ENCODE results near the gene LIN9. TPM values are rescaled to one million over a fixed set of nuclear protein-coding genes. Genes with fewer than 3 reads are reported as not detected.

Gene LIN9
- total and polyA plus RNA-seq, 2 of the 8 experiments (the other 6 are each of a cell fraction or from before 2014, with no cell fraction given): 5.6 to 12.6 TPM

DNA sequence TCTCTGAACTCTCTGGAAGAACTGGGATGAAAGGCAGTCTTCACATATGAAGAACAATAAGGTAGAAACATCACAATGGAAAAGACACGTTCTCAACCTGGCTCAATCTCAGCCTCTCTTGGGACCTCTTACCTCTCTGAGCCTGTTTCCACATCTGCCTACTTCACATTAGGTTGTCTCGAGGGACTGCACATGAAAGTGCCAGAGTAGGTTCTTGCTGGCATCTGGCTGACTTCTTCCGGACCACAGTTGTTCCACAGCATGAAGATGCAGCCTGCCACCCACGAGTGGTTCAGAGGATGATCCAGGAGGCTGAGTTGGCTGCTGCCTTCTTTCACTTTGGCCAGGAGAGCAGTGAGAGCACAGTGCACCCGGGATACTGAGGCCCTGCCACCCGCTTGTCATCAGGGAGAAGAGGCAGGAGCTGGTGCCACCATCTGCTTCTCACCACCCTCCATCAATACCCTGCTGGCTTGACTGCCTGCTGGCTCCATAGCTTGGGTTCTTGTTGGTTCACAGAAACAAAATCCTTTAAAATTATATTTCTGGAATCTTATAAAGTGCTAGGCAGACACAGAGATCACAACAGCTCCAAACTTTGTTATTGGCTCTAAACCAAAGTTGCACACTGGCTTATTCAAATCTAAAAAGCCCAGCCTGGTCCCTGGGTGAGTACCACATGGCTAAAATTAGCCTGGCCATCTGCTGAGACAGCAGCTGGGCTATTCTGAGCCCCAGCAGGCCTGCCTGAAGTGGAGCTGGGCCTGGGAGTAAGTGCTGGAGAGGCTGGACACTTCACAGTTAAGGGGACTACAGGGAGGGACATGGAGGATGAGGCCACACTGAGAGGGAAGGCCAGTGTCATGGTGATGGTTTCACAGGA lies 46.9 kb upstream of the LIN9 start:
- WGBS, 2 experiments (ENCODE audit: extremely low coverage in 1 of 2, insufficient coverage in 1 of 2, insufficient read length in 1 of 2, insufficient replicate concordance in 2 of 2, low coverage in 1 of 2, low lambda C conversion rate in 2 of 2, missing lambda C conversion rate in 1 of 2): 92% methylated on average over 6 of the region's 6 CpGs; no CpG with 5 or more reads in 1 of the 2 experiments
- peaks cover 4 to 46% (median 23%) of the 10 kb centered on the region in 4 experiments; a peak in 7 of 8 replicates for H3K36me3 ChIP-seq (ENCODE audit: control insufficient read depth in 2 of 4, insufficient read depth in 4 of 4, low read length in 3 of 4)
- no peaks in the 10 kb centered on the region for H3K4me1 ChIP-seq (replicated peaks in 1 of 4; ENCODE audit: control insufficient read depth in 3 of 4, insufficient read depth in 4 of 4, low read length in 3 of 4)
- H4K5ac ChIP-seq (ENCODE audit: insufficient read length, low read depth, low read length): no peak overlapping the region
- H3K23ac ChIP-seq (ENCODE audit: insufficient read length): no peak overlapping the region
- no peaks in the 10 kb centered on the region for H3K79me2 ChIP-seq (ENCODE audit: control insufficient read depth in 1 of 2, insufficient read depth in 2 of 2, low read length in 2 of 2)
- no peak overlapping the region for H3K56ac ChIP-seq (replicated peaks; ENCODE audit: insufficient read length, low read depth, low read length)
- H4K20me1 ChIP-seq (replicated peaks in 1 of 2; ENCODE audit: control insufficient read depth in 1 of 2, insufficient read depth in 2 of 2, low read length in 2 of 2): no peaks in the 10 kb centered on the region
- ChIA-PET POLR2A (ENCODE audit: partially characterized antibody) (interaction anchor here (0.9 to 1.7 kb wide), 5 partner anchors 11 to 48 kb away, joined by 3 to 7 read pairs (median 3); partner anchors contain the start of gene LIN9), CTCF (ENCODE audit: partially characterized antibody) (interaction anchor here (0.8 to 1.5 kb wide), 6 partner anchors 23 to 471 kb away, joined by 3 to 5 read pairs (median 3); no protein-coding TSS in a partner anchor)
- no peak overlapping the region for H3K27ac ChIP-seq (ENCODE audit: low read depth, low read length)
- DNase-seq (ENCODE audit: low read depth in 1 of 2, low spot score in 2 of 2) (no peak), FAIRE-seq (no peak)
- no peak overlapping the region for H2AFZ ChIP-seq (ENCODE audit: low read length)
- H3K9ac ChIP-seq (replicated peaks in 1 of 4; ENCODE audit: extremely low read depth in 1 of 4, low read depth in 3 of 4, low read length in 3 of 4): no peak overlapping the region
- H3K9me3 ChIP-seq (ENCODE audit: insufficient read depth in 2 of 2, low read depth in 1 of 2, low read length in 1 of 2): no peaks in the 10 kb centered on the region
- no peaks in the 10 kb centered on the region; the same call in 1 of the 2 replicates for H3K79me1 ChIP-seq (ENCODE audit: low read depth, low read length)
- H3K4me2 ChIP-seq (ENCODE audit: insufficient read depth in 1 of 2, low read depth in 2 of 2, low read length in 2 of 2): no peak overlapping the region
- no peak overlapping the region for H4K8ac ChIP-seq (ENCODE audit: extremely low read depth, insufficient read depth, low read length)
- no peak overlapping the region for H3K4ac ChIP-seq (replicated peaks; ENCODE audit: insufficient read length, low read depth, low read length)
- H3K4me3 ChIP-seq (ENCODE audit: extremely low read depth in 1 of 4, insufficient read depth in 2 of 4, low read depth in 3 of 4, low read length in 4 of 4): no peak overlapping the region
- no peak overlapping the region for H3K14ac ChIP-seq (ENCODE audit: insufficient read length)
- no peak overlapping the region for H3K18ac ChIP-seq (ENCODE audit: extremely low read depth, low read length)
- H2BK120ac ChIP-seq (replicated peaks; ENCODE audit: low read depth, low read length): no peak overlapping the region
- no peak overlapping the region for H4K91ac ChIP-seq (replicated peaks; ENCODE audit: insufficient read length, low read length)
- H2BK12ac ChIP-seq (ENCODE audit: low read depth, low read length): no peak overlapping the region
- no peak overlapping the region for H2BK20ac ChIP-seq (ENCODE audit: low read length)
- no peaks in the 10 kb centered on the region for H3K27me3 ChIP-seq (replicated peaks in 1 of 4; ENCODE audit: control insufficient read depth in 3 of 4, extremely low read depth in 1 of 4, insufficient read depth in 3 of 4, low read length in 3 of 4)
- H3K23me2 ChIP-seq (ENCODE audit: low read depth, low read length): no peaks in the 10 kb centered on the region
- no peak overlapping the region for H2BK15ac ChIP-seq (ENCODE audit: low read length)
- no peak overlapping the region for H2BK5ac ChIP-seq (ENCODE audit: low read depth, low read length)
- H2AK5ac ChIP-seq (ENCODE audit: low read depth, low read length): no peak overlapping the region
- no peak for TF ChIP-seq SIX5 (IDR thresholded peaks at IDR 0.05; ENCODE audit: low read depth, low read length)
- TF ChIP-seq POLR2A (IDR thresholded peaks at IDR 0.05; ENCODE audit: control extremely low read depth in 1 of 2, low read depth in 2 of 2, low read length in 2 of 2): no peak; a peak in 2 of 3 replicates
- TF ChIP-seq SAP30 (IDR thresholded peaks at IDR 0.05; ENCODE audit: insufficient read depth, insufficient replicate concordance, low read length): no peak
- TF ChIP-seq CBX8 (IDR thresholded peaks at IDR 0.05; ENCODE audit: borderline replicate concordance, low read depth, low read length): no peak
- TF ChIP-seq EZH2 (IDR thresholded peaks at IDR 0.05; ENCODE audit: low read depth, low read length, severe bottlenecking): no peak
- TF ChIP-seq YY1 (IDR thresholded peaks at IDR 0.05; ENCODE audit: low read depth, low read length): no peak
- no peak for TF ChIP-seq HDAC2 (IDR thresholded peaks at IDR 0.05; ENCODE audit: borderline replicate concordance in 1 of 2, low read depth in 2 of 2, low read length in 2 of 2)
- TF ChIP-seq HDAC6 (IDR thresholded peaks at IDR 0.05; ENCODE audit: low read depth, low read length): no peak
- TF ChIP-seq EGR1 (IDR thresholded peaks at IDR 0.05; ENCODE audit: borderline replicate concordance, low read depth, low read length): no peak

Data from H1 (cell line).